ENCODE results near the gene PDE5A.

DNA sequence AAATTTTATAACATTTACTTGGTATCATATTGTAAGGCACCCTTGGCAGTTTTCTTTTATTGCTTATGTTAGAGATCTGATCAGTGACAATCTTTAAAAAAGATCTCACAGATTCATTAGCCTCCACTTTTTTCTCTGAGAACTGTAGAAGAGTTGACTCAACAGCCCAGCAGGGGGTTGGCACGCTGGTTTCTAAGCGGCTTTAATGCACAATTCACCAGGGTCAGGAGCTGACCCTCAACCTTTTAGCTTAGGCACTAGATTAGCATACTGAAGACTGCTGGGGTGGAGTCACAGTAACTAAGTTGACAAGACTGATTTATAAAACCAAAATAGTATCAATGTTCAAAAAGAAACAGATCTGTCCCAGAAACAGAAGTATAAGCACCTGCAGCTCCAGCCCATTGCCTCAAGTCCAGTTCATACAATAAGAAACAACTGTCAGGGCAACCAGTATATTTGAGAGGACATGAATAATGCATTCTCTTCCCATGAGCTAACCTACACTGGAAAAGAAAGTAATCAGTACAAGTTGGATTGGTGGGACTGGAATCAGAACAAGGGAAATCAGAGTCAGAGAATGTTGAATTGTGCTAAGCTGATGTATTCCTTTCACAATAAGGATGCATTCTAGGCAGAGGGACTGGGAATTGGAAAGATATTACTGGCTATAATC lies 77.6 kb downstream of the PDE5A start:
- TF ChIP-seq CTCF (conservative IDR thresholded peaks at IDR 0.05 in 1 of 2, IDR thresholded peaks at IDR 0.05 in 1 of 2; ENCODE audit: extremely low read depth in 1 of 2, insufficient read depth in 1 of 2, low read depth in 1 of 2, low read length in 2 of 2) (no peak), EZH2 (IDR thresholded peaks at IDR 0.05; ENCODE audit: borderline replicate concordance, low read length) (no peak)

All from mammary epithelial cell (primary cell).